Keratinocyte (primary cell): Measurements from ENCODE around the gene GPALPP1. TPM values are rescaled to one million over a fixed set of nuclear protein-coding genes. Genes with fewer than 3 reads are reported as not detected.

Experiments used
- DNase-seq: peaks from one replicate; pipeline ENCODE4 v3.0.0-alpha.2; 2011; ENCODE audit warnings: low read depth, missing footprints, low spot score
- FAIRE-seq: peaks from 2 replicates; lab custom pipeline; 2011; peaks lifted over from hg19 to GRCh38; lab: Jason Lieb, UNC
- H2AFZ ChIP-seq: 2 replicates; pipeline ENCODE4 v1.6.0; 2012; ENCODE audit warnings: low read length, control low read depth, inconsistent platforms; ENCODE audit not compliant: control insufficient read depth
- H3K27ac ChIP-seq: 2 replicates; pipeline ENCODE4 v1.5.1; 2011; ENCODE audit warnings: low read length; ENCODE audit not compliant: control insufficient read depth, insufficient read depth
- H3K27me3 ChIP-seq: 3 replicates; pipeline ENCODE4 v1.6.0; 2011; ENCODE audit warnings: low read length; ENCODE audit not compliant: control insufficient read depth, insufficient read depth; ENCODE audit errors: extremely low read depth
- H3K36me3 ChIP-seq, 2 experiments: 2 replicates in 1 of 2; 3 replicates in 1 of 2; pipeline ENCODE4 v1.5.1; 2011; ENCODE audit warnings: low read length in 2 of 2, mild to moderate bottlenecking in 1 of 2; ENCODE audit not compliant: control insufficient read depth in 2 of 2, insufficient read depth in 2 of 2; ENCODE audit errors: extremely low read depth in 1 of 2
- H3K4me1 ChIP-seq: 3 replicates; pipeline ENCODE4 v1.5.1; 2011; ENCODE audit warnings: low read length; ENCODE audit not compliant: control insufficient read depth, insufficient read depth; ENCODE audit errors: extremely low read depth
- H3K4me2 ChIP-seq: 3 replicates; pipeline ENCODE4 v1.6.0; 2011; ENCODE audit warnings: low read depth, low read length; ENCODE audit not compliant: control insufficient read depth, insufficient read depth; ENCODE audit errors: extremely low read depth
- H3K4me3 ChIP-seq, 3 experiments: fragments of 200-600 bp in 1 of 3; sonication (generic) in 1 of 3; 2 replicates in 2 of 3; 3 replicates in 1 of 3; pipeline ENCODE4 v1.5.1; 2011 to 2016; ENCODE audit warnings: low read length in 3 of 3, mild to moderate bottlenecking in 3 of 3, control low read depth in 2 of 3, inconsistent platforms in 1 of 3, low read depth in 1 of 3, mixed read lengths in 1 of 3, mixed run types in 1 of 3, moderate library complexity in 1 of 3; ENCODE audit not compliant: control insufficient read depth in 2 of 3, insufficient read depth in 2 of 3; ENCODE audit errors: extremely low read depth in 1 of 3
- H3K79me2 ChIP-seq: 2 replicates; pipeline ENCODE4 v1.6.0; 2012; ENCODE audit warnings: low read length; ENCODE audit not compliant: control insufficient read depth, insufficient read depth
- H3K9ac ChIP-seq: 3 replicates; pipeline ENCODE4 v1.6.0; 2011; ENCODE audit warnings: low read length; ENCODE audit not compliant: control insufficient read depth, insufficient read depth; ENCODE audit errors: extremely low read depth
- H3K9me1 ChIP-seq: 3 replicates; pipeline ENCODE4 v1.6.0; 2011; ENCODE audit warnings: low read length; ENCODE audit not compliant: control insufficient read depth, insufficient read depth; ENCODE audit errors: extremely low read depth
- H3K9me3 ChIP-seq: 2 replicates; pipeline ENCODE4 v1.5.1; 2012; ENCODE audit warnings: low read depth, low read length; ENCODE audit not compliant: control insufficient read depth
- H4K20me1 ChIP-seq: 3 replicates; pipeline ENCODE4 v1.6.0; 2011; ENCODE audit warnings: low read length; ENCODE audit not compliant: control insufficient read depth, insufficient read depth; ENCODE audit errors: extremely low read depth
- EZH2 ChIP-seq: IDR thresholded peaks from one replicate; pipeline ENCODE4 v1.6.1; 2012; ENCODE audit warnings: inconsistent platforms, mild to moderate bottlenecking, low read length, moderate library complexity
- dilution Hi-C: fragments of 300-500 bp; cut with MboI; formaldehyde crosslinking; loops from one replicate; pipeline ENCODE4 v1.7.0; 2020; ENCODE audit warnings: low sequenced_read_pairs; ENCODE audit not compliant: extremely low pct_ligation_motif_present
- polyA plus RNA-seq, 5 experiments: library from polyadenylated mRNA; depleted of rRNA in 3 of 5; stranded (reverse) in 3 of 5; stranded (forward) in 1 of 5; unstranded in 1 of 5; fragments of >200 nt; gene quantifications; 1 replicate in 1 of 5; 2 replicates in 3 of 5; 3 replicates in 1 of 5; pipeline versions ENCODE4 v1.2.1 to v1.2.3, GENCODE V29; 2011 to 2012; ENCODE audit warnings: missing spikeins in 2 of 5, low read depth in 1 of 5, low replicate concordance in 1 of 5
- small RNA-seq, 3 experiments: library from RNA; depleted of rRNA; stranded (forward); fragments of <200 nt; gene quantifications; one replicate each; pipeline ENCODE3, GENCODE V24; 2012; ENCODE audit warnings: low read depth in 3 of 3, low replicate concordance in 1 of 3; ENCODE audit not compliant: insufficient read length in 3 of 3
- TF ChIP-seq, protein P1 (sequence below), 3 experiments: IDR thresholded peaks in 1 of 3; conservative IDR thresholded peaks in 1 of 3; optimal IDR thresholded peaks in 1 of 3; 2 replicates in 2 of 3; 3 replicates in 1 of 3; pipeline versions ENCODE3 to v1.5.1; 2011; ENCODE audit warnings: low read length in 3 of 3, mild to moderate bottlenecking in 3 of 3, moderate library complexity in 2 of 3, control low read depth in 1 of 3, inconsistent platforms in 1 of 3; ENCODE audit not compliant: insufficient read depth in 2 of 3; ENCODE audit errors: extremely low read depth in 1 of 3

The GPALPP1 gene
- polyA plus RNA-seq, 1 donor (not counting 4 experiments of a cell fraction or from before 2014, with no cell fraction given): 17.7 TPM

- Histone ChIP-seq H3K4me3 (no peak overlapping the region), H3K27ac (no peak overlapping the region), H4K20me1 (no peaks in the 10 kb centered on the region), H3K9ac (no peak overlapping the region), H3K79me2 (no peaks in the 10 kb centered on the region), H3K9me3 (no peaks in the 10 kb centered on the region), H3K27me3 (no peaks in the 10 kb centered on the region), H2AFZ (no peak overlapping the region), H3K4me2 (no peak overlapping the region), H3K9me1 (no peaks in the 10 kb centered on the region), H3K4me1 (no peaks in the 10 kb centered on the region), H3K36me3 (no peaks in the 10 kb centered on the region)
- TF ChIP-seq, protein P1, sequence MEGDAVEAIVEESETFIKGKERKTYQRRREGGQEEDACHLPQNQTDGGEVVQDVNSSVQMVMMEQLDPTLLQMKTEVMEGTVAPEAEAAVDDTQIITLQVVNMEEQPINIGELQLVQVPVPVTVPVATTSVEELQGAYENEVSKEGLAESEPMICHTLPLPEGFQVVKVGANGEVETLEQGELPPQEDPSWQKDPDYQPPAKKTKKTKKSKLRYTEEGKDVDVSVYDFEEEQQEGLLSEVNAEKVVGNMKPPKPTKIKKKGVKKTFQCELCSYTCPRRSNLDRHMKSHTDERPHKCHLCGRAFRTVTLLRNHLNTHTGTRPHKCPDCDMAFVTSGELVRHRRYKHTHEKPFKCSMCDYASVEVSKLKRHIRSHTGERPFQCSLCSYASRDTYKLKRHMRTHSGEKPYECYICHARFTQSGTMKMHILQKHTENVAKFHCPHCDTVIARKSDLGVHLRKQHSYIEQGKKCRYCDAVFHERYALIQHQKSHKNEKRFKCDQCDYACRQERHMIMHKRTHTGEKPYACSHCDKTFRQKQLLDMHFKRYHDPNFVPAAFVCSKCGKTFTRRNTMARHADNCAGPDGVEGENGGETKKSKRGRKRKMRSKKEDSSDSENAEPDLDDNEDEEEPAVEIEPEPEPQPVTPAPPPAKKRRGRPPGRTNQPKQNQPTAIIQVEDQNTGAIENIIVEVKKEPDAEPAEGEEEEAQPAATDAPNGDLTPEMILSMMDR (optimal IDR thresholded peaks at IDR 0.05 in 1 of 3, IDR thresholded peaks at IDR 0.05 in 1 of 3, conservative IDR thresholded peaks at IDR 0.05 in 1 of 3; ENCODE audit: extremely low read depth in 1 of 3, insufficient read depth in 2 of 3, low read length in 3 of 3): no peak
- no peak for TF ChIP-seq EZH2
- DNase-seq (no peak), FAIRE-seq (no peak)
- dilution Hi-C loops: no loop called here
These were observed 85.4 kb downstream of the GPALPP1 start for GRCh38 chr13:45074721-45075120.

- no peaks in the 10 kb centered on the region for H3K36me3 ChIP-seq
- H3K4me3 ChIP-seq: no peak overlapping the region
- H4K20me1 ChIP-seq: no peaks in the 10 kb centered on the region
- DNase-seq (no peak), FAIRE-seq (no peak)
- H3K4me1 ChIP-seq: peaks cover 6% of the 10 kb centered on the region
- no peaks in the 10 kb centered on the region for H3K9me3 ChIP-seq
- H3K9me1 ChIP-seq: no peaks in the 10 kb centered on the region
- dilution Hi-C loops: no loop called here
- no peaks in the 10 kb centered on the region for H3K79me2 ChIP-seq
- H3K27me3 ChIP-seq: no peaks in the 10 kb centered on the region
- no peak overlapping the region for H3K27ac ChIP-seq
- no peak overlapping the region for H2AFZ ChIP-seq
- TF ChIP-seq EZH2: no peak
- TF ChIP-seq, protein P1 (optimal IDR thresholded peaks at IDR 0.05 in 1 of 3, IDR thresholded peaks at IDR 0.05 in 1 of 3, conservative IDR thresholded peaks at IDR 0.05 in 1 of 3; ENCODE audit: extremely low read depth in 1 of 3, insufficient read depth in 2 of 3, low read length in 3 of 3): no peak
- H3K9ac ChIP-seq: no peak overlapping the region
- no peak overlapping the region for H3K4me2 ChIP-seq
These were observed 88.7 kb downstream of the GPALPP1 start for GRCh38 chr13:45078003-45078402.

Small RNA genes lying within 50 kb of the gene (small RNA-seq; reads per million reads assigned to genes)
- gene RN7SL49P: 0.07 to 6.7 (median 0.25) reads per million in 3 experiments

Other genes with a start within 250 kb of the GPALPP1 start
- gene NUFIP1, start 67 bp upstream of the GPALPP1 start, polyA plus RNA-seq: 1.7 to 4.2 TPM (median 3.3 TPM) in 3 replicates
- 31.4 to 55.5 TPM (median 37.6 TPM) in 3 replicates for gene GTF2F2, start 131.0 kb downstream of the GPALPP1 start, polyA plus RNA-seq
- 0.28 to 0.44 TPM (median 0.39 TPM) in 3 replicates for gene KCTD4, start 211.5 kb downstream of the GPALPP1 start, polyA plus RNA-seq